Heart right ventricle (tissue), 16 donors: Measurements from ENCODE around the gene MCOLN2. TPM values are rescaled to one million over a fixed set of nuclear protein-coding genes. Genes with fewer than 3 reads are reported as not detected.

Experiments
- ATAC-seq, 8 donors: fragments of 200-7000 bp; cut with Tn5 transposase; one replicate each; pipeline ENCODE4 v1.9.1; 2020; ENCODE audit warnings: mild to moderate bottlenecking in 8 of 8, moderate library complexity in 8 of 8, moderate number of reproducible peaks in 1 of 8
- DNase-seq, 2 donors: peaks; one replicate each; pipeline ENCODE4 v3.0.0-alpha.2; 2020
- H3K27ac ChIP-seq, 10 donors: fragments of 200-600 bp; sonication (generic) in 2 of 10; one replicate each; pipeline versions ENCODE4 v1.5.0 to v1.8.0; 2020 to 2022; ENCODE audit warnings: mild to moderate bottlenecking in 3 of 10
- H3K27me3 ChIP-seq, 7 donors: fragments of 200-600 bp; one replicate each; pipeline ENCODE4 v1.8.0; 2021 to 2022; ENCODE audit warnings: mild to moderate bottlenecking in 2 of 7
- H3K36me3 ChIP-seq, 9 donors: fragments of 200-600 bp; sonication (generic) in 1 of 9; one replicate each; pipeline versions ENCODE4 v1.5.0 to v1.8.0; 2020 to 2022; ENCODE audit warnings: mild to moderate bottlenecking in 2 of 9
- H3K4me1 ChIP-seq, 9 donors: fragments of 200-600 bp; sonication (generic) in 1 of 9; one replicate each; pipeline versions ENCODE4 v1.5.0 to v1.8.0; 2020 to 2022; ENCODE audit warnings: mild to moderate bottlenecking in 4 of 9
- H3K4me3 ChIP-seq, 10 donors: fragments of 200-600 bp; sonication (generic) in 2 of 10; one replicate each; pipeline versions ENCODE4 v1.5.0 to v1.8.0; 2020 to 2022; ENCODE audit warnings: mild to moderate bottlenecking in 7 of 10, moderate library complexity in 2 of 10
- H3K9me3 ChIP-seq, 11 donors: fragments of 200-600 bp in 10 of 11; sonication (generic) in 2 of 11; one replicate each; pipeline versions ENCODE4 v1.5.0 to v1.8.0; 2013 to 2022; ENCODE audit warnings: mild to moderate bottlenecking in 2 of 11, control low read depth in 1 of 11, moderate library complexity in 1 of 11
- CTCF ChIP-seq, 9 donors: fragments of 200-600 bp; sonication (generic) in 2 of 9; IDR thresholded peaks; one replicate each; pipeline versions ENCODE4 v1.5.0 to v1.8.0; 2021 to 2022; ENCODE audit warnings: antibody characterized with exemption in 9 of 9, mild to moderate bottlenecking in 5 of 9, moderate library complexity in 1 of 9
- WGBS, 2 donors: extraction: QIAGEN DNeasy Blood & Tissue Kit; methylation state at CpG; one replicate each; pipeline ENCODE4 v1.1.7; 2013; ENCODE audit warnings: inconsistent platforms in 1 of 2; 5-methylcytosine and 5-hydroxymethylcytosine counted together
- intact Hi-C, 10 donors: fragments of 100-400 bp; cut with DNase I; formaldehyde crosslinking; loops; one replicate each; pipeline versions ENCODE4 v1.11.1 to v1.14.2; 2022
- polyA plus RNA-seq, 2 donors: library from polyadenylated mRNA; stranded (reverse); fragments of 200-250 nt; gene quantifications; one replicate each; pipeline ENCODE4 v1.2.3, GENCODE V29; 2013
- total RNA-seq, 10 donors: library from RNA; stranded (reverse); fragmentation: NEBNext Ultra II Directional in 3 of 10; extraction: Animal tissue kit (Norgen Biotek cat#: 25700) in 3 of 10; gene quantifications; one replicate each; pipeline versions ENCODE4 v1.2.1 to v1.2.4, GENCODE V29; 2021 to 2023
- donor health status: Arrhythmogenic right ventricular cardiomyopathy.
- donor health status: ischemic (EF 13 %, LVEDD 7.1; RV severe dilation, severe dysfunction).
- donor health status: healthy with polysubstance abuse.
- donor health status: DM: no; HTN: yes; CAD: no.
- donor health status: DM: no; HTN: no; CAD: no.
- donor health status: ischemic (EF 25% LVEDD 6.9; RV normal size, moderate dysfunction).
- donor health status: ischemic (EF 25% LVEDD 5.7; RV mildly dilated, moderate dysfunction).
- donor health status: healthy.
- donor health status: DM: yes; HTN: yes; CAD: no.
- donor health status: Ischemic cardiomyopathy.
- donor health status: ischemic (EF 35%, LVEDD 5.7; RV mildly dilated, moderate dysfunction).
- donor health status: nonischemic (EF 11% LVEDD 7.7; RV severe dilation, severe dysfunction).
- donor health status: DM: yes; HTN: yes; CAD: no.
- donor health status: PGD.
- donor health status: ischemic (EF 29% LVEDD 5.4; RV normal size, mild dysfunction).
- donor health status: nonischemic (EF 23%, LVEDD 6.1; RV moderate dilation, normal function).

Gene MCOLN2
- total and polyA plus RNA-seq, 12 donors: 0.01 to 2.0 (median 0.15) TPM; not detected in 6

DNA sequence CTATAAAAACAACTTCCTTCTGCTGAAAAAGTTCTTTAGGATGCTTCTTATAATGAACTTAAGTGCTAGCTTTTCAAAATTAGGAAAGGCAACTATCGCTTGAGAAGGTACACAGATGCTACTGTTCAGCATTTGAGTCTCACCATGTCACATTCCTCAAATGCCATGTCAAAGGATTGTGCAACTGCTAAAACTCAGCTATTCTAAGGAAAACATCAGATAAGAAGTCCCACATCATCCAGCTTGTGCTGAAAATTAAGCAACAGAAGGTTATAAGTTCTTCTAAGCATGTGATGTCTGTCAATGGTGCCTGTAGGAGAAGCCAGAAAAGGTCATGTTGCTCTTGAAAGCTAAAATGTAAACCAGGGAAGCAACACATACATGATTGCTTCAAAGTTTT is 36.5 kb downstream of the MCOLN2 start:
- no peaks in the 10 kb centered on the region for H3K9me3 ChIP-seq
- no peak overlapping the region for H3K4me3 ChIP-seq
- intact Hi-C loops: no loop called here
- H3K4me1 ChIP-seq: peaks cover 0 to 3% (median 0%) of the 10 kb centered on the region in 9 donors
- TF ChIP-seq CTCF (IDR thresholded peaks at IDR 0.05): no peak
- ATAC-seq: peak in 1 of 8 donors; percentile 44
- peaks cover 0 to 4% (median 0%) of the 10 kb centered on the region in 7 donors for H3K27me3 ChIP-seq
- WGBS, 2 donors: 73% methylated on average over 1 of the region's 1 CpG
- DNase-seq: no peak
- H3K36me3 ChIP-seq: no peaks in the 10 kb centered on the region
- no peak overlapping the region for H3K27ac ChIP-seq

- H3K4me1 ChIP-seq: peaks cover 0 to 3% (median 0%) of the 10 kb centered on the region in 9 donors
- DNase-seq: no peak
- H3K9me3 ChIP-seq: no peaks in the 10 kb centered on the region
- intact Hi-C loops: no loop called here
- no peak for TF ChIP-seq CTCF (IDR thresholded peaks at IDR 0.05)
- no peak overlapping the region for H3K4me3 ChIP-seq
- H3K27ac ChIP-seq: no peak overlapping the region
- no peaks in the 10 kb centered on the region for H3K36me3 ChIP-seq
- ATAC-seq: no peak
- no peaks in the 10 kb centered on the region for H3K27me3 ChIP-seq
- WGBS, 2 donors: 90 to 94% methylated on average over 5 of the region's 5 CpGs
Measured at GRCh38 chr1:84959294-84959693, 37.6 kb downstream of the MCOLN2 start.

- Histone ChIP-seq H3K27ac (no peak overlapping the region), H3K36me3 (no peaks in the 10 kb centered on the region), H3K4me1 (peaks cover 0 to 3% (median 0%) of the 10 kb centered on the region in 9 donors), H3K4me3 (no peak overlapping the region), H3K9me3 (no peaks in the 10 kb centered on the region), H3K27me3 (peaks cover 0 to 5% (median 0%) of the 10 kb centered on the region in 7 donors)
- 92 to 96% methylated on average over 1 of the region's 1 CpG for WGBS, 2 donors
- no peak for TF ChIP-seq CTCF (IDR thresholded peaks at IDR 0.05)
- intact Hi-C loops: no loop called here
- no peak for ATAC-seq
- DNase-seq: no peak
Measured at GRCh38 chr1:84957966-84958365, 38.9 kb downstream of the MCOLN2 start.

GRCh38 chr1:84956655-84957054 is 40.3 kb downstream of the MCOLN2 start:
- no peak for TF ChIP-seq CTCF (IDR thresholded peaks at IDR 0.05)
- intact Hi-C loops: no loop called here
- Histone ChIP-seq H3K9me3 (no peaks in the 10 kb centered on the region), H3K36me3 (no peaks in the 10 kb centered on the region), H3K27me3 (peaks cover 0 to 5% (median 0%) of the 10 kb centered on the region in 7 donors), H3K27ac (no peak overlapping the region), H3K4me3 (no peak overlapping the region), H3K4me1 (peaks cover 0 to 3% (median 0%) of the 10 kb centered on the region in 9 donors)
- DNase-seq: no peak
- ATAC-seq: no peak
- WGBS, 2 donors: 66% methylated on average over 6 of the region's 6 CpGs
